RWPE2 (cell line): ENCODE data around the gene SLC9A9.
"Not testable (repeated sequence)": the region's sequence is repeated elsewhere in the genome, so short reads cannot be mapped to it uniquely, and the experiment has no call there.

Source experiments
- ATAC-seq: fragments of 200-7000 bp; cut with Tn5 transposase; 3 replicates; pipeline ENCODE4 v1.9.1; 2021; ENCODE audit warnings: low read depth
- DNase-seq: peaks from one replicate; pipeline ENCODE4 v3.0.0-alpha.2; 2020; ENCODE audit warnings: low spot score
- H3K27ac ChIP-seq: fragments of 450-650 bp; 2 replicates; pipeline ENCODE4 v1.5.1; 2017; ENCODE audit warnings: mild to moderate bottlenecking; ENCODE audit not compliant: poor library complexity, severe bottlenecking
- H3K27me3 ChIP-seq: fragments of 250-450 bp; sonication (Bioruptor Pico); 2 replicates; pipeline ENCODE4 v1.5.1; 2021; ENCODE audit warnings: mild to moderate bottlenecking, moderate library complexity; ENCODE audit not compliant: insufficient read depth, poor library complexity, severe bottlenecking
- H3K36me3 ChIP-seq: fragments of 250-450 bp; sonication (Bioruptor Pico); 2 replicates; pipeline ENCODE4 v1.5.1; 2020; ENCODE audit warnings: low read depth, mild to moderate bottlenecking, moderate library complexity
- H3K4me1 ChIP-seq: fragments of 250-450 bp; sonication (Bioruptor Pico); 2 replicates; pipeline ENCODE4 v1.5.1; 2021; ENCODE audit warnings: mild to moderate bottlenecking, moderate library complexity; ENCODE audit not compliant: insufficient read depth, poor library complexity, severe bottlenecking
- H3K4me3 ChIP-seq: fragments of 250-450 bp; sonication (Bioruptor Pico); 2 replicates; pipeline ENCODE4 v1.5.1; 2021; ENCODE audit warnings: mild to moderate bottlenecking, moderate library complexity; ENCODE audit not compliant: severe bottlenecking
- H3K9me3 ChIP-seq: fragments of 250-450 bp; sonication (Bioruptor Pico); 2 replicates; pipeline ENCODE4 v1.5.1; 2021; ENCODE audit warnings: mild to moderate bottlenecking, moderate library complexity; ENCODE audit not compliant: severe bottlenecking
- CTCF ChIP-seq: fragments of 450-650 bp; IDR thresholded peaks from one replicate; pipeline ENCODE4 v1.5.1; 2017; ENCODE audit warnings: mild to moderate bottlenecking, moderate library complexity; ENCODE audit not compliant: poor library complexity, severe bottlenecking

SLC9A9 gene

GRCh38 chr3:143283432-143284128 is 564.7 kb downstream of the SLC9A9 start:
- no peak for TF ChIP-seq CTCF
- Histone ChIP-seq H3K27ac (no peak overlapping the region), H3K4me3 (no peak overlapping the region), H3K36me3 (no peaks in the 10 kb centered on the region), H3K27me3 (no peaks in the 10 kb centered on the region), H3K9me3 (no peaks in the 10 kb centered on the region), H3K4me1 (peaks cover 8% of the 10 kb centered on the region)
- ATAC-seq, result peak; percentile 76
- no peak for DNase-seq

GRCh38 chr3:143280984-143281383 is 567.3 kb downstream of the SLC9A9 start:
- Histone ChIP-seq H3K4me3 (no peak overlapping the region), H3K27ac (no peak overlapping the region), H3K27me3 (no peaks in the 10 kb centered on the region), H3K9me3 (no peaks in the 10 kb centered on the region), H3K36me3 (no peaks in the 10 kb centered on the region), H3K4me1 (peaks cover 8% of the 10 kb centered on the region)
- TF ChIP-seq CTCF, result no peak
- DNase-seq, result no peak
- ATAC-seq, result no peak

- H3K4me3 ChIP-seq, H3K9me3 ChIP-seq, ATAC-seq, H3K27ac ChIP-seq, H3K4me1 ChIP-seq, H3K27me3 ChIP-seq, DNase-seq, H3K36me3 ChIP-seq: not testable (repeated sequence)
These were observed 568.7 kb downstream of the SLC9A9 start for GRCh38 chr3:143279567-143279966.

GRCh38 chr3:143278721-143279120 is 569.5 kb downstream of the SLC9A9 start:
- no peaks in the 10 kb centered on the region for H3K9me3 ChIP-seq
- no peak for DNase-seq

GRCh38 chr3:143277531-143277930 is 570.7 kb downstream of the SLC9A9 start:
- Histone ChIP-seq H3K36me3 (no peaks in the 10 kb centered on the region), H3K27me3 (no peaks in the 10 kb centered on the region), H3K9me3 (no peaks in the 10 kb centered on the region), H3K27ac (no peak overlapping the region), H3K4me1 (no peaks in the 10 kb centered on the region), H3K4me3 (no peak overlapping the region)
- DNase-seq (no peak), ATAC-seq (no peak)
- no peak for TF ChIP-seq CTCF

More at GRCh38 chr3:143278721-143279120, 569.5 kb downstream of the SLC9A9 start:
- Histone ChIP-seq H3K36me3 (no peaks in the 10 kb centered on the region), H3K27ac (no peak overlapping the region), H3K4me3 (no peak overlapping the region), H3K4me1 (peaks cover 5% of the 10 kb centered on the region), H3K27me3 (no peaks in the 10 kb centered on the region)
- ATAC-seq, result no peak
- TF ChIP-seq CTCF, result no peak
